GM23338 (cell line): ENCODE data around the gene TPH2. TPM values are rescaled to one million over a fixed set of nuclear protein-coding genes. Genes with fewer than 3 reads are reported as not detected.

ENCODE experiments used
- ATAC-seq: fragments of 200-7000 bp; cut with Tn5 transposase; 3 replicates; pipeline ENCODE4 v1.9.1; 2020
- DNase-seq: peaks from one replicate; pipeline ENCODE4 v3.0.0-alpha.2; 2015; ENCODE audit warnings: low spot score
- H2AFZ ChIP-seq: fragments of 200-600 bp; sonication (generic); 2 replicates; pipeline ENCODE4 v1.8.0; 2016; ENCODE audit warnings: antibody characterized with exemption, mild to moderate bottlenecking, moderate library complexity
- H3F3A ChIP-seq: fragments of 200-600 bp; sonication (generic); replicated peaks from 2 replicates; pipeline ENCODE4 v1.8.0; 2017; ENCODE audit warnings: antibody characterized with exemption, mixed run types, low read depth
- H3K27ac ChIP-seq: fragments of 200-600 bp; sonication (generic); 2 replicates; pipeline ENCODE4 v1.6.1; 2016; ENCODE audit warnings: low read depth
- H3K27me3 ChIP-seq: fragments of 200-600 bp; sonication (generic); 2 replicates; pipeline ENCODE4 v1.8.0; 2016; ENCODE audit warnings: mild to moderate bottlenecking, mixed run types, moderate library complexity; ENCODE audit not compliant: insufficient read depth
- H3K36me3 ChIP-seq: fragments of 200-600 bp; sonication (generic); 2 replicates; pipeline ENCODE4 v1.8.0; 2016; ENCODE audit warnings: mild to moderate bottlenecking; ENCODE audit not compliant: insufficient read depth
- H3K4me1 ChIP-seq: fragments of 200-600 bp; sonication (generic); 2 replicates; pipeline ENCODE4 v1.8.0; 2016; ENCODE audit warnings: mild to moderate bottlenecking, moderate library complexity; ENCODE audit not compliant: insufficient read depth
- H3K4me2 ChIP-seq: fragments of 200-600 bp; sonication (generic); 2 replicates; pipeline ENCODE4 v1.7.1; 2017; ENCODE audit warnings: mixed run types
- H3K4me3 ChIP-seq: fragments of 200-600 bp; sonication (generic); 2 replicates; pipeline ENCODE4 v1.6.1; 2016; ENCODE audit warnings: mixed run types
- H3K79me2 ChIP-seq: fragments of 200-600 bp; sonication (generic); replicated peaks from 2 replicates; pipeline ENCODE4 v1.8.0; 2017; ENCODE audit warnings: mild to moderate bottlenecking; ENCODE audit not compliant: insufficient read depth
- H3K9me2 ChIP-seq: fragments of 200-600 bp; sonication (generic); 2 replicates; pipeline ENCODE4 v1.8.0; 2017; ENCODE audit not compliant: insufficient read depth
- H4K20me1 ChIP-seq: fragments of 200-600 bp; sonication (generic); replicated peaks from 2 replicates; pipeline ENCODE4 v1.8.0; 2017; ENCODE audit warnings: mild to moderate bottlenecking; ENCODE audit not compliant: insufficient read depth
- H3K27ac Mint-ChIP-seq: 2 replicates; pipeline ENCODE4 v1.8.0; 2020; ENCODE audit warnings: inconsistent platforms, mild to moderate bottlenecking, moderate library complexity, mixed read lengths
- H3K27me3 Mint-ChIP-seq: 3 replicates; pipeline ENCODE4 v1.8.0; 2022; ENCODE audit warnings: low read depth, mild to moderate bottlenecking, moderate library complexity, mixed read lengths, inconsistent platforms; ENCODE audit not compliant: insufficient read depth, poor library complexity
- H3K36me3 Mint-ChIP-seq: 3 replicates; pipeline ENCODE4 v1.8.0; 2021; ENCODE audit warnings: low read depth, mild to moderate bottlenecking, inconsistent platforms, moderate library complexity, mixed read lengths
- H3K4me1 Mint-ChIP-seq: 3 replicates; pipeline ENCODE4 v1.8.0; 2020; ENCODE audit warnings: mild to moderate bottlenecking, inconsistent platforms, mixed read lengths
- H3K4me3 Mint-ChIP-seq: 3 replicates; pipeline ENCODE4 v1.8.0; 2021; ENCODE audit warnings: moderate library complexity, mild to moderate bottlenecking, inconsistent platforms, mixed read lengths
- H3K9me3 Mint-ChIP-seq: 3 replicates; pipeline ENCODE4 v1.8.0; 2020; ENCODE audit warnings: moderate library complexity, mild to moderate bottlenecking, inconsistent platforms, mixed read lengths
- CREB1 ChIP-seq: fragments of 250-450 bp; sonication (Bioruptor Pico); IDR thresholded peaks from 2 replicates; pipeline ENCODE4 v1.5.0; 2020; ENCODE audit warnings: low read depth, mild to moderate bottlenecking, moderate library complexity
- EZH2 ChIP-seq: fragments of 200-600 bp; sonication (generic); IDR thresholded peaks from one replicate; pipeline ENCODE4 v1.8.0; 2017; ENCODE audit warnings: antibody characterized with exemption, mild to moderate bottlenecking, low read depth; ENCODE audit not compliant: unreplicated experiment
- EZH2phosphoT487 ChIP-seq: fragments of 200-600 bp; sonication (generic); IDR thresholded peaks from one replicate; pipeline ENCODE4 v1.8.1; 2018; ENCODE audit warnings: antibody characterized with exemption; ENCODE audit not compliant: unreplicated experiment
- JUNB ChIP-seq: IDR thresholded peaks from one replicate; pipeline ENCODE4 v1.6.1; 2016; ENCODE audit warnings: antibody characterized with exemption; ENCODE audit not compliant: unreplicated experiment
- NANOG ChIP-seq: IDR thresholded peaks from 2 replicates; pipeline ENCODE4 v1.6.1; 2016; ENCODE audit warnings: antibody characterized with exemption, borderline replicate concordance
- POLR2AphosphoS5 ChIP-seq: IDR thresholded peaks from 2 replicates; pipeline ENCODE4 v1.6.1; 2016; ENCODE audit warnings: antibody characterized with exemption, low read depth
- STAT1 ChIP-seq: IDR thresholded peaks from one replicate; pipeline ENCODE4 v1.6.1; 2016; ENCODE audit warnings: antibody characterized with exemption; ENCODE audit not compliant: unreplicated experiment
- ZNF114 ChIP-seq: fragments of 250-450 bp; sonication (Bioruptor Pico); IDR thresholded peaks from 2 replicates; pipeline ENCODE4 v1.5.0; 2020; ENCODE audit warnings: mild to moderate bottlenecking, moderate library complexity
- ZNF331 ChIP-seq: fragments of 250-450 bp; sonication (Bioruptor Pico); IDR thresholded peaks from 2 replicates; pipeline ENCODE4 v1.5.0; 2020; ENCODE audit warnings: low read depth, mild to moderate bottlenecking, moderate library complexity
- polyA plus RNA-seq: library from polyadenylated mRNA; unstranded; fragments of >200 nt; fragmentation: Nextera tagmentation; extraction: Ambion mirVana; gene quantifications from 2 replicates; pipeline ENCODE4 v1.2.1, GENCODE V29; 2016
- total RNA-seq: library from RNA; depleted of rRNA; stranded (reverse); fragments of >200 nt; shearing (Covaris generic); gene quantifications from 2 replicates; pipeline ENCODE4 v1.2.3, GENCODE V29; 2014
- TF ChIP-seq, protein P1 (sequence below): IDR thresholded peaks from one replicate; pipeline ENCODE4 v1.6.1; 2018; ENCODE audit warnings: antibody characterized with exemption; ENCODE audit not compliant: unreplicated experiment
- TF ChIP-seq, protein P2 (sequence below), 2 experiments: fragments of 200-600 bp in 1 of 2; sonication (generic) in 1 of 2; conservative IDR thresholded peaks; 2 replicates each; pipeline versions ENCODE4 v1.5.1 to v1.6.1; 2016 to 2017; ENCODE audit warnings: antibody characterized with exemption in 2 of 2, low read depth in 2 of 2, mild to moderate bottlenecking in 2 of 2, moderate library complexity in 1 of 2
- TF ChIP-seq, protein P3 (sequence below): IDR thresholded peaks from 2 replicates; pipeline ENCODE4 v1.6.1; 2016; ENCODE audit warnings: antibody characterized with exemption

TPH2 gene
- total and polyA plus RNA-seq, 2 experiments from 2014 or later, result 0.94 to 1.4 TPM

DNA sequence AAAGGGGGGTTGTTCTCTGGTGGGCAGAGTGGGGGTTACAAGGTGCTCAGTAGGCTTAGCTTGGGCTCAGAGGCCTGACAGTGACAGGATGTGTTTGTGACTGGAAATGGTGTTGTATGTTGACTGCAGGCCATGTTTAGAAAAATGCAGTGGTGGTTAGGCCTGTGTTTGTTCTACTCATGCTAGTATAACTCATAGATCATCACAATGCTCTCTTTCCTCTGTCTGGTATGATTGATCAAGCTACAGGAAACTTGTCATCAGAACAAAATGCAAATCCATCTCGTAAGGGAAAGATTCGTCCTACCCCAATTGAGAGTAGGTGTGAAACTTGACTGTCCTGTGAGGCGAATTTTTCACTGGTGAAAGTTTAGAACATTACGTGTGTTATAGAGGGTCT, 11.8 kb downstream of the TPH2 start (continued):
- TF ChIP-seq, protein P1, sequence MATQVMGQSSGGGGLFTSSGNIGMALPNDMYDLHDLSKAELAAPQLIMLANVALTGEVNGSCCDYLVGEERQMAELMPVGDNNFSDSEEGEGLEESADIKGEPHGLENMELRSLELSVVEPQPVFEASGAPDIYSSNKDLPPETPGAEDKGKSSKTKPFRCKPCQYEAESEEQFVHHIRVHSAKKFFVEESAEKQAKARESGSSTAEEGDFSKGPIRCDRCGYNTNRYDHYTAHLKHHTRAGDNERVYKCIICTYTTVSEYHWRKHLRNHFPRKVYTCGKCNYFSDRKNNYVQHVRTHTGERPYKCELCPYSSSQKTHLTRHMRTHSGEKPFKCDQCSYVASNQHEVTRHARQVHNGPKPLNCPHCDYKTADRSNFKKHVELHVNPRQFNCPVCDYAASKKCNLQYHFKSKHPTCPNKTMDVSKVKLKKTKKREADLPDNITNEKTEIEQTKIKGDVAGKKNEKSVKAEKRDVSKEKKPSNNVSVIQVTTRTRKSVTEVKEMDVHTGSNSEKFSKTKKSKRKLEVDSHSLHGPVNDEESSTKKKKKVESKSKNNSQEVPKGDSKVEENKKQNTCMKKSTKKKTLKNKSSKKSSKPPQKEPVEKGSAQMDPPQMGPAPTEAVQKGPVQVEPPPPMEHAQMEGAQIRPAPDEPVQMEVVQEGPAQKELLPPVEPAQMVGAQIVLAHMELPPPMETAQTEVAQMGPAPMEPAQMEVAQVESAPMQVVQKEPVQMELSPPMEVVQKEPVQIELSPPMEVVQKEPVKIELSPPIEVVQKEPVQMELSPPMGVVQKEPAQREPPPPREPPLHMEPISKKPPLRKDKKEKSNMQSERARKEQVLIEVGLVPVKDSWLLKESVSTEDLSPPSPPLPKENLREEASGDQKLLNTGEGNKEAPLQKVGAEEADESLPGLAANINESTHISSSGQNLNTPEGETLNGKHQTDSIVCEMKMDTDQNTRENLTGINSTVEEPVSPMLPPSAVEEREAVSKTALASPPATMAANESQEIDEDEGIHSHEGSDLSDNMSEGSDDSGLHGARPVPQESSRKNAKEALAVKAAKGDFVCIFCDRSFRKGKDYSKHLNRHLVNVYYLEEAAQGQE, result no peak
- TF ChIP-seq STAT1 (no peak), EZH2phosphoT487 (no peak), ZNF114 (CRISPR knock-in tag) (no peak)
- TF ChIP-seq, protein P2, sequence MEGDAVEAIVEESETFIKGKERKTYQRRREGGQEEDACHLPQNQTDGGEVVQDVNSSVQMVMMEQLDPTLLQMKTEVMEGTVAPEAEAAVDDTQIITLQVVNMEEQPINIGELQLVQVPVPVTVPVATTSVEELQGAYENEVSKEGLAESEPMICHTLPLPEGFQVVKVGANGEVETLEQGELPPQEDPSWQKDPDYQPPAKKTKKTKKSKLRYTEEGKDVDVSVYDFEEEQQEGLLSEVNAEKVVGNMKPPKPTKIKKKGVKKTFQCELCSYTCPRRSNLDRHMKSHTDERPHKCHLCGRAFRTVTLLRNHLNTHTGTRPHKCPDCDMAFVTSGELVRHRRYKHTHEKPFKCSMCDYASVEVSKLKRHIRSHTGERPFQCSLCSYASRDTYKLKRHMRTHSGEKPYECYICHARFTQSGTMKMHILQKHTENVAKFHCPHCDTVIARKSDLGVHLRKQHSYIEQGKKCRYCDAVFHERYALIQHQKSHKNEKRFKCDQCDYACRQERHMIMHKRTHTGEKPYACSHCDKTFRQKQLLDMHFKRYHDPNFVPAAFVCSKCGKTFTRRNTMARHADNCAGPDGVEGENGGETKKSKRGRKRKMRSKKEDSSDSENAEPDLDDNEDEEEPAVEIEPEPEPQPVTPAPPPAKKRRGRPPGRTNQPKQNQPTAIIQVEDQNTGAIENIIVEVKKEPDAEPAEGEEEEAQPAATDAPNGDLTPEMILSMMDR (conservative IDR thresholded peaks at IDR 0.05; ENCODE audit: low read depth in 2 of 2), result no peak

DNA sequence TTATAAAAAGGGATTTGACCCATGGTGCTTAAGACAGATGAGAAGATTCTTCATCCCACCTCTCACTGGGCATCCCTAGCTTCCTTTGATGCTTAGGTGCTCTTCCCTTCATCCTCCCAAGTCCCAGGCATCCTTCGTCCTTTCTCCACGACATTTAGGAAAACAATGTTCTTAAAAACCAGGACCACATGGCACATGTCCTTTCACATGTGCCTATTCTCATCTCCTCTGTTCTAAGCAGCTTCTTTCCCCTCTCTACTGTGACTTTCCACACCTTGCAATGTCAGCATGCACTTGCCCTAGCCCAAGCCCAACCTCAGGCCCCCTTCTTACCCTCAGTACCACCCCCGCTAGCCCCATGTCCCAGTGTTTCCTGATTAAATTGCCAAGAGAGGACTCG, 12.2 kb downstream of the TPH2 start:
- Mint-ChIP-seq H3K4me1 (peaks cover 77% of the 10 kb centered on the region), H3K9me3 (no peaks in the 10 kb centered on the region), H3K36me3 (no peaks in the 10 kb centered on the region), H3K27ac (no peak overlapping the region), H3K27me3 (peaks cover 4% of the 10 kb centered on the region), H3K4me3 (no peak overlapping the region; the same call in 2 of the 3 replicates)
- Histone ChIP-seq H3F3A (peaks cover 8% of the 10 kb centered on the region), H3K79me2 (no peaks in the 10 kb centered on the region), H4K20me1 (no peaks in the 10 kb centered on the region), H3K4me2 (no peak overlapping the region), H3K27me3 (no peaks in the 10 kb centered on the region), H3K36me3 (no peaks in the 10 kb centered on the region), H3K9me2 (no peaks in the 10 kb centered on the region; the same call in 1 of the 2 replicates), H3K4me1 (peaks cover 48% of the 10 kb centered on the region), H3K27ac (no peak overlapping the region), H3K4me3 (no peak overlapping the region), H2AFZ (no peak overlapping the region)
- DNase-seq, result no peak
- no peak for ATAC-seq
- TF ChIP-seq CREB1 (CRISPR knock-in tag), result no peak
- no peak for TF ChIP-seq POLR2AphosphoS5
- TF ChIP-seq NANOG, result no peak
- TF ChIP-seq, protein P3, sequence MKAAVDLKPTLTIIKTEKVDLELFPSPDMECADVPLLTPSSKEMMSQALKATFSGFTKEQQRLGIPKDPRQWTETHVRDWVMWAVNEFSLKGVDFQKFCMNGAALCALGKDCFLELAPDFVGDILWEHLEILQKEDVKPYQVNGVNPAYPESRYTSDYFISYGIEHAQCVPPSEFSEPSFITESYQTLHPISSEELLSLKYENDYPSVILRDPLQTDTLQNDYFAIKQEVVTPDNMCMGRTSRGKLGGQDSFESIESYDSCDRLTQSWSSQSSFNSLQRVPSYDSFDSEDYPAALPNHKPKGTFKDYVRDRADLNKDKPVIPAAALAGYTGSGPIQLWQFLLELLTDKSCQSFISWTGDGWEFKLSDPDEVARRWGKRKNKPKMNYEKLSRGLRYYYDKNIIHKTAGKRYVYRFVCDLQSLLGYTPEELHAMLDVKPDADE, result no peak
- TF ChIP-seq, protein P2 (conservative IDR thresholded peaks at IDR 0.05; ENCODE audit: low read depth in 2 of 2), result no peak
- TF ChIP-seq STAT1, result no peak
- no peak for TF ChIP-seq ZNF331
- no peak for TF ChIP-seq ZNF114 (CRISPR knock-in tag)
- no peak for TF ChIP-seq EZH2
- TF ChIP-seq, protein P1, result no peak
- no peak for TF ChIP-seq JUNB
- TF ChIP-seq EZH2phosphoT487, result no peak
